HG03139 (cell line): ENCODE results near the gene SEMA5A.

Experiments used
- ATAC-seq: cut with Tn5 transposase; IDR thresholded peaks from one replicate; pipeline ENCODE4 v1.9.1; 2021; ENCODE audit not compliant: unreplicated experiment

SEMA5A gene

GRCh38 chr5:9294793-9295465 lies 250.9 kb downstream of the SEMA5A start:
- ATAC-seq, result no peak

GRCh38 chr5:9288234-9288633 lies 257.6 kb downstream of the SEMA5A start:
- ATAC-seq, result no peak

DNA sequence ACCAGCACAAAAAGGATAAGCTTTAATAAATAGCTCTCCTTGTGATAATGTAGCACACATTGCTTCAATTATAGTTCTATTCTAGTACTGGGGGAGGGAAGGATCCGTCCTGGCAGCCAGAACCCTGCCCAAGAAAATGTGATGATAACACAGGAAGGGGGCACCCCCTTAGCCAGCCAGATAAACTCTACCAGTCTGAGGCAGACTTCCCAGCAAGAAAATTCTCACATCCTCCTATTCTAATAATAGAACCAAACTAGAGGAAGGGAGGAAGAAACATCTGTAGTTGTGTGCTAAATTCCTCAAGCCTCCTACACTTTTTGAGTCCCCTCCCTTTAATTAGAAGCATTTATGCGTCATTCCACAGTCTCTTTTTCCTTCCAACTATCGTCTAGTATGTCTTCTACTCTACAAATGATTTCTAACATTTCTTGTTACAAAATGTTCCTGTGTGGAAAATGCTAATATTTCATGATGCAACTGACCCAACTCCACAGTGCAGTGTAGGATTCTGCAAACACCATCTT lies 261.0 kb downstream of the SEMA5A start:
- ATAC-seq, result no peak

DNA sequence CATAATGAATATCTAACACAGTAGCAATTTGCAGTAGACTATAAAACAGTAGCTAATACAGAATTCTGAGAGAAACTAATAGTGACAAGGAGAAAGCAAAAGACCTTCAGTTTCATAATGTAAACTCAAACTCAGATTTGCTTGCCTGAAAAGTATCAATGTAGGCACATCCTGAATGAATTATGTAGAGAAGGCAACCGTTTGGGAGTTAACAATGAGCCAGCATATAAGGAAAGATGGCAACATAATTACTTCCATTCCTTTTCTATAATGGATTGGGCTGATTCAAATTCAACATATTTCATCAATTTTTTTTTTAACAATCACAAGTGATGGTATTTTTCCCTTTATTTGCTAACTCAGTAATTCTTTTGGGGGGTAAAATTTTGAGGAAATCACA lies 261.6 kb downstream of the SEMA5A start:
- ATAC-seq, result no peak

- ATAC-seq, result no peak
These were observed 262.4 kb downstream of the SEMA5A start for GRCh38 chr5:9283473-9283872.

GRCh38 chr5:9283021-9283420 lies 262.9 kb downstream of the SEMA5A start:
- ATAC-seq, result no peak

DNA sequence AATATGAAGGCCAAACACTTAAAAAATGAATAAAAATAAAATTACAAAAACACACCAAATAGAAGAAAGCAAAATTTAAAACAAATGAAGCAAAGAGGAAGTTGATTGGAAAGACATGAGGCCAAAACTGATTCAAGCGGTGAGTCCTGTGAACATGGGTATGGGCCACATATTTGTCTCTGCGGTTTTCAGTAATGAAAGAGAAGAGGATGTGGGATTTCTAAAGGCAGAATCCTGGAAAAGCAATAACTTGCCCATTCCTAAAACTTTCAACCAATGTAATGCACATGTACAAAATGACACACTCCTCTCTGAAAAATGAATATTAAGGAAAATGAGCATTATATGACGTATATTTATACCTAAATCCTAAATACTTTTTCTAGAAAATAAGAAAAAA lies 263.7 kb downstream of the SEMA5A start:
- no peak for ATAC-seq

DNA sequence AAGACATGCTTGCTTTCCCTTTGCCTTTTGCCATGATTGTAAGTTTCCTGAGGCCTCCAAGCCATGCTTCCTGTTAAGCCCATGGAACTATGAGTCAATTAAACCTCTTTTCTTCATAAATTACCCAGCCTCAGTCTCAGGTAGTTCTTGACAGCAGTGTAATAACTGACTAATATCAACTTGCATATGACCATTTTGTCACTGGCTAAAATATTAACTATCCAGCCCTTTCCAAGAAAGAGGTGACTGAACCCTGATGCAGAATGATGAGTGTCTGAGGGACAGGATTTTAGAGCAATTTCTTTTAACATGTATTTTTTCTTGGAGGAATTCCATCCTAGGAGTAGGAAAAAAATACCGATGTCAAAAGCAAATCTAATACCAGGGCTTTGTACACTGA lies 266.1 kb downstream of the SEMA5A start:
- no peak for ATAC-seq

DNA sequence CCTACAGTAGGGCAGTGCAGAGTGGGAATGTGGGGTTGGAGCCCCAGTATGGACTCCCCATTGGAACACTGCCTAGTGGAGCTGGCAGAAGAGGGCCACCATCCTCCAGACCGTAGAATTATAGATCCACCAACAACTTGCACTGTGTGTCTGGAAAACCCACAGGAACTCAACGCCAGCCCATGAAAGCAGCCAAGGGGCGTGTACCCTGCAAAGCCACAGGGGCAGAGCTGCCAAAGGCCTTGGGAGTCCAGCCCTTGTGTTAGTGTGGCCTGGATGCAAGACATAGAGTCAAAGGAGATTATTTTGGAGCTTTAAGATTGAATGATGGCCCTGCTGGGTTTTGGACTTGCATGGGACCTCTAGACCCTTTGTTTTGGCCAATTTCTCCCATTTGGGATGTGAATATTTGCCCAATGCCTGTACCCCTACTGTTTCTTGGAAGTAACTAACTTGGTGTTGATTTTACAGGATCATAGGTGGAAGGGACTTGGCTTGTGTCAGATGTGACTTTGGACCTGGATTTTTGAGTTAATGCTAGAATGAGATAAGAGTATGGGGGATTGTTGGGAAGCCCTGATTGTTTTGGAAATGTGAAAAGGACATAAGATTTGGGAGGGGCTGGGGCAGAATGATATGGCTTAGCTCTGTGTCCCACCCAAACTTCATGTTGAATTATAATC lies 266.8 kb downstream of the SEMA5A start:
- no peak for ATAC-seq

DNA sequence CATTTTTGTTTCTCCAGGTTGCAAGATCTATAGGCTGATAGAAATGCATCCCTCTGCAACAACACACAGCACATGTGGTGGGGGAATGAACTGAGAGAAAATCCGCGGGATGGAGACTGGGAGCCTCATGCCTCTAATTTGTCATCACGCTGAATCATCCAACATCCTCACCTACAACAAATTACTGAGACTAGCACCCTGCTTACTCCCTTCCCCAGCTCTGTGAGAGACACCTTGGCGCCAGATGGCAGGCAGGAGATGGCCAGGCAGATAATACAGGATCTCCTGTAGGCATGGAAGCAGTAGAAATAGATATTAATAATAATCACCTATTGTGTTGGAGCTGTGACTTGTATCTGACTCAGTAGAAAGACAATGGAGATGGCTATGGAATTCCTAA lies 276.9 kb downstream of the SEMA5A start:
- ATAC-seq, result no peak

DNA sequence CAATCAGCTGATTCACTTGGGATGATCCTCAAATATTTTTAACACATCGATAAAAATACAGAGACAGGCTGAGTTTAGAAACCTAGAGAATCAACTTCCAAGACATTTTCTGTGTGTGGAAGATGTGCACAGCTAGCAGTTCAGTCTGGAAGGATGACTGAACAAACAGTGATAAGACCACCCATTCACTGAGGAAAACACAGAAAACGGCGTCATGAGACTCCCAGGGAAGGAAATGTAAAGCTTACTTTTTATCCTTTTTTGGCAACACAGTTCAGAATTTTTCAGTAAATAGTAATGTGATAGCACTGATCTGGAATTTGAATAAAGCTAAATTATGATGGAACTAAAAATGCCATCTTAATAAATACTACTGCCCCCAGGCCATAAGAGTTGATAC lies 277.6 kb downstream of the SEMA5A start:
- no peak for ATAC-seq

DNA sequence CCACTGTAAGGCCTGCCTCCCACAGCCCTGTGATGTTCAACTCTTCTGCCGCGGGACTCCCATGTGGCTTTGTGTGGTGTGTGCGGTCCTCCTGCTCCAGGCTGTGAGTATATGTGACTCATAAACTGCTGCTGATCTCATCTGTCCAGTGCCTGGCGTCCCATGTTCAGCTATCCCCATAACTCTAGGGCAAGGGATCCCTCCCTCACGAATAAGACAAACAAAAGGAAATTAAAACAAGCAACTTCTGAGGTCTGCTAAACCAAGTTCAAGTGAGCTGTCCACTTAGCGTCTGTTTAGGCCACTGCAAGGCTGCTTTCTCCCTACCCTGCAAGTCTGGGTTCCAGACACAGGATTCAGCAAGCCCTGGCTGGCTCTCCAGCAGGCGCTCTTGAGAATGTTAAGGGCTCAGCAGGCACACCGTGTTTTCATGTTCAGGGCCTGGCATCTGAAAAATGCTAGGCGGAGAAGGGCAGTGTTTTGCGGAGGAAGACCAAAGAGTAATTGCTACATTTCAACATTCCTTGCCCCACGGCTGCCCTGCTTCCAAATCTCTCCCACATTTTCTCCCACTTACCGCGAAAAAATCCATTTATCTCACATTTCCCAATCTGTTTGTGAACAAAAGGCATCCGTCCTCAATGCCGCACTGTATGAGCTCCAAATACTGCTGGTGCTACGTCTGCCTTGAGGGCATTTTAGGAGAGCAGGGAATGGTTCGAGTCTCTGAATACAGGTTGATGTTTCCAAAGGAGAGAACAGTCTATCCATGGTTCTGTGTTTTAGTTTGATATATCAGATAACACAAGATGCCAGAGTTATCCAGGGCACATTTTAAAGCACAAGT lies 280.2 kb downstream of the SEMA5A start:
- no peak for ATAC-seq

GRCh38 chr5:9264301-9264700 lies 281.6 kb downstream of the SEMA5A start:
- ATAC-seq, result no peak

GRCh38 chr5:9263656-9264055 lies 282.2 kb downstream of the SEMA5A start:
- no peak for ATAC-seq

DNA sequence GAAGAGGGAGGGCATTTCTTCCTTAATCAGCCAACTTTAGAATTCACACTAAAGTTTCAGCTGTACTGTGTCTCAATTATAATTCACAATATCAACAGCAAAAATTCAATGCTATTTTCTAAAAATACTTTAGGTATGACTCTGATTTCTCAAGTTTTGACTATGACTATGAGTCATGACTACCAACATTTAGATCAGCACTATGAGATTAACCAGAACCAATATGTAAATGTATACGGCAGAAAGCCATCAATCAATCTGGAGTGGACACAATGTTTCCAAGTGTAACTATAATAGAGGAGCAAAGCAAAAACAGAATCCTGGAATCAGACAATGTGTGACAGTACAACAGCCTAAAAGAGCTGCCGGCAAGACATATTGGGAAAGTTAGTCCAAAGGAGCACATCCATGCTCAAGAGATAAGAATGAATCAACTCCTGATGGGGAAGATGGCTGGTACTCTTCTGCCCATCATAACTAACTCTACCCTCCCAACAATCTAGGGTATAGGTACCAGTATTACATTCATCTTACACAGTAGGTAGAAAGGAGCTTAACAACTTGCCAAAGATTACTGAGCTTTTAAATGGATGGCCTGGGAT lies 294.4 kb downstream of the SEMA5A start:
- no peak for ATAC-seq

DNA sequence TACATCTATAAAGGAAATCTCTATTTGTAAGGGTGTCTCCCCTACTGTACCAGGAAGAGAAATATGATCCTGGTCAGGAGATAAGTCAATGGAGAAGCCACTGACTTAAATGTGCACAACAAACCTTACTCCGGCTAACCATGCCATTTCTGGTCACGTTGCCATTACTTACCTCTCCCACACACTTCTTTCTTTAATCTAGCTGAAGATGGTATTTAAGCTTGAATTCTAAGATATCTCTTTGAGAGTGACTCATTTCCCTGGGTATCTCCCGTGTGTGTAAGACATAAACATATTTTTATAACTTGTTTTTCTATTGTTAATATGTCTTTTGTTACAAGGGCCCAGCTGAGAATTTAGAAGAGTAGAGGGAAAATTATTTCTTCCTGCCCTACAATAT lies 296.6 kb downstream of the SEMA5A start:
- ATAC-seq, result no peak

- no peak for ATAC-seq
These were observed 300.8 kb downstream of the SEMA5A start for GRCh38 chr5:9245071-9245470.

- ATAC-seq, result no peak
These were observed 301.5 kb downstream of the SEMA5A start for GRCh38 chr5:9244417-9244816.

DNA sequence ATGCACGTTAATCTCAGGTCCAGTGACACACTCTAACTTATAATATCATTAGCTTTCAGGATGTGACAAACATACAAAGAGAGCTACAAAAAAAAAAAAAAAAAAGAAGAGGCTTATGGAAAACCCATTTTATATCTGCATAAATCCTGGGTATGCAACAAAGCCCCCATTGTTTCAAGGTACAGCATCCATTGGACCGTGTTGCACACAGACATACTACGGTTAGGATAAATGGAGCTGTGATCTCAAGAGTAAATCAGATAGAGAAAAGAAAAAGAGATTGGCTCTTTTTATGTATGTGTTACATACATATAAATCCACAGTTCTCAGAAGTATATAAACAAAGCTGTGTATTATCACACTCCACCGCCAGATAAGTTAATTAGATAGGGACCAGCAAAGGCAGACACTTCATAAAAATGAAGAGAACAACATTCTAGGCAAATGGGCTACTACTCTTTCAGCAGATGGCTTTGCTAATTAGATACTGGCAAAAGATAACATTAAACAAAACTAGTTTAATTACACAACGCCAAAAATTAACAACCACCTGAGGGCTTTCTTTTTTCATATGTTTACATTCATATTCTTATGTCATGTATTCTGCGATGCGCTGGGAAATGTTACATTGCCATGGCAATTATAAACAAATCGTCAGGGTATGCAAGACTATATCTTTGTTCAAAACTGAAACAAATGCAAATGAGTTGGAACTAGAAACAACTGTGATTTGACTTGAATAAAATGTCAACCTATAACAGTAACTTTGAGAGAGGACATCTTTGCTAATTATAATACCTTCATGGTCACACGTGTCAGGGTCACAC lies 304.2 kb downstream of the SEMA5A start:
- ATAC-seq, result no peak

GRCh38 chr5:9240431-9240830 lies 305.4 kb downstream of the SEMA5A start:
- no peak for ATAC-seq
